GM06990 (cell line): ENCODE results near the gene SPINT4.
"Not testable (repeated sequence)": the region's sequence is repeated elsewhere in the genome, so short reads cannot be mapped to it uniquely, and the experiment has no call there.

Experiments
- DNase-seq: peaks from one replicate; pipeline ENCODE4 v3.0.0-alpha.2; 2011; ENCODE audit not compliant: insufficient read length; ENCODE audit errors: extremely low read depth
- H3K27me3 ChIP-seq: replicated peaks from 2 replicates; pipeline ENCODE4 v1.6.0; 2011; ENCODE audit warnings: low read length; ENCODE audit not compliant: control insufficient read depth, insufficient read depth
- H3K36me3 ChIP-seq: 2 replicates; pipeline ENCODE4 v1.5.1; 2011; ENCODE audit warnings: low read length; ENCODE audit not compliant: control insufficient read depth, insufficient read depth
- H3K4me3 ChIP-seq: replicated peaks from 2 replicates; pipeline ENCODE4 v1.5.1; 2011; ENCODE audit warnings: low read depth, mild to moderate bottlenecking, control low read depth, low read length
- CTCF ChIP-seq: IDR thresholded peaks from 2 replicates; pipeline ENCODE4 v1.5.1; 2011; ENCODE audit warnings: low read length, control low read depth, mild to moderate bottlenecking, inconsistent platforms; ENCODE audit not compliant: insufficient read depth, poor library complexity, severe bottlenecking

Gene SPINT4

GRCh38 chr20:45722047-45722446 is at the start of gene SPINT4:
Gene SPINT4 (plus strand): TSS chr20:45722347. CDS start chr20:45722368, 21 bp downstream.
- H3K36me3 ChIP-seq = no peaks in the 10 kb centered on the region
- no peaks in the 10 kb centered on the region for H3K27me3 ChIP-seq
- no peak within 1 kb of the TSS for H3K4me3 ChIP-seq
- no peak for TF ChIP-seq CTCF
- no peak for DNase-seq

DNA sequence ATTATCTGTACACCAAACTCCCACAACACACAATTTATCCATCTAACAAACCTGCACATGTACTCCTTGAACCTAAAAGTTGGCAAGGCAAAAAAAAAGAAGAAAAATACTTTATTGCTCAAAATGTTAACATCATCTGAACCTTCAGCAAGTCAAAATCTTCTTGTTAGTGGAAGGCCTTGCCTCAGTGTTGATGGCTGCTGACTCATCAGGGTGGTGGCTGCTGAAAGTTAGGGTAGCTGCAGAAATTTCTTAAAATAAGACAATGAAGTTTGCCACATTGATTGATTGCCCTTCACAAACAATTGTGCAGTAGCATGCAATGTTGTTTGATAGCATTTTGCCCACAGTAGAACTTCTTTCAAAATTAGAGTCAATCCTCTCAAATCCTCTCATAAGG is 49.4 kb upstream of the SPINT4 start:
- no peak for TF ChIP-seq CTCF

DNA sequence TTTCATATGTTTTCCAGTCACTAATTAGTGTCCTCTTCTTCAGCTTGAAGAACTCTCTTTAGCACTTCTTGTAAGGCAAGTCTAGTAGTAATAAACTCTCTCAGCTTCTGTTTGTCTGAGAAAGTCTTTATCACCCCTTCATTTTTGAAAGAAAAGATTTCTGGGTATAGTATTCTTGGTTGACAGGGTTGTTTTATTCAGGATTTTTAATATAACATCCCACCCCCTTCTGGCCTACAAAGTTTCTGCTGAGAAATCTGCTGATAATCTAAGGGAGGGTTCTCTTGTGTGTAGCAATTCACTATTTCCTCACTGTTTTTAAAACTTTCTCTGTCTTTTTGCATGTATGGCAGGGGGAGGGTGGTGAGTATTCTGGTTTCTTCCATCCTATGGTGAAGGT is 42.5 kb upstream of the SPINT4 start:
- no peak for TF ChIP-seq CTCF
- H3K27me3 ChIP-seq = no peaks in the 10 kb centered on the region
- H3K36me3 ChIP-seq = no peaks in the 10 kb centered on the region
- H3K4me3 ChIP-seq = no peak overlapping the region
- no peak for DNase-seq

More for the DNA sequence above, 49.4 kb upstream of the SPINT4 start:
- H3K36me3 ChIP-seq = no peaks in the 10 kb centered on the region
- H3K4me3 ChIP-seq = no peak overlapping the region
- H3K27me3 ChIP-seq = no peaks in the 10 kb centered on the region
- DNase-seq = no peak

GRCh38 chr20:45685896-45686295 is 36.3 kb upstream of the SPINT4 start:
- TF ChIP-seq CTCF = no peak
- H3K36me3 ChIP-seq = no peaks in the 10 kb centered on the region
- no peak overlapping the region for H3K4me3 ChIP-seq
- DNase-seq = no peak
- no peaks in the 10 kb centered on the region for H3K27me3 ChIP-seq

DNA sequence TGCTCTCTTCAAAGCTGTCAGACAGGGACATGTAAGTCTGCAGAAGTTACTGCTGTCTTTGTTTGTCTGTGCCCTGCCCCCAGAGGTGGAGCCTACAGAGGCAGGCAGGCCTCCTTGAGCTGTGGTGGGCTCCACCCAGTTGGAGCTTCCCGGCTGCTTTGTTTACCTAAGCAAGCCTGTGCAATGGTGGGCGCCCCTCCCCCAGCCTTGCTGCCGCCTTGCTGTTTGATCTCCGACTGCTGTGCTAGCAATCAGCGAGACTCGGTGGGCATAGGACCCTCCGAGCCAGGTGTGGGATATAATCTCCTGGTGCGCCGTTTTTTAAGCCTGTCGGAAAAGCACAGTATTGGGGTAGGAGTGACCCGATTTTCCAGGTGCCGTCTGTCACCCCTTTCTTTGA is 28.8 kb upstream of the SPINT4 start:
- H3K4me3 ChIP-seq, H3K27me3 ChIP-seq, DNase-seq, H3K36me3 ChIP-seq: not testable (repeated sequence)

- DNase-seq = no peak
- Histone ChIP-seq H3K4me3 (no peak overlapping the region), H3K27me3 (no peaks in the 10 kb centered on the region), H3K36me3 (no peaks in the 10 kb centered on the region)
- no peak for TF ChIP-seq CTCF
These were observed 26.7 kb upstream of the SPINT4 start for GRCh38 chr20:45695496-45695895.
